ENCODE measurements around the gene INVS.
"Not testable (repeated sequence)": the region's sequence is repeated elsewhere in the genome, so short reads cannot be mapped to it uniquely, and the experiment has no call there.

The INVS gene

DNA sequence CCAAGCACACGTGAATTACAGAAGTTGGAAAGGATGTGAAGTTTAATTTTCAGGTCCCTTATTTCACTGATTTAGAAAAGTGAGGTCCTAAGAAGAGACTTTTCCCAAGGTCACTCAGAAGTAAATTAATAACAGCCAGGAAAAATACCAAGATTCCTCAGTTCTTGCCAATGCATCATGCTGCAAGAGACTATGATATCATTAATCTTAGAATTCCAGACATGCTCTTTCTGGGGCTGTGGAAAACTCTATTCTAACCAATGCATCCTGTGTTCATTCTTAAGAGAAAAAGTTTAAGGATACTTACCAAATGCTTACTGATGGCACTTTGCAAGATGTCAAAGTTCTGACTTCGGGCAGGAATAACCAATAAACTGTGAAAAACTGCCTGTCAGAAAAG lies 210.9 kb downstream of the INVS start:
- TF ChIP-seq POLR2AphosphoS5 (IDR thresholded peaks at IDR 0.05; ENCODE audit: low read depth, low read length), result no peak
- no peak for TF ChIP-seq POU2F2 (IDR thresholded peaks at IDR 0.05; ENCODE audit: low read depth, low read length)
- no peak for TF ChIP-seq TAF1 (IDR thresholded peaks at IDR 0.05; ENCODE audit: low read depth, low read length)
- TF ChIP-seq PAX5 (IDR thresholded peaks at IDR 0.05; ENCODE audit: insufficient read depth, low read length, severe bottlenecking), result no peak
- no peak for TF ChIP-seq POLR2A (IDR thresholded peaks at IDR 0.05; ENCODE audit: low read depth, low read length)

DNA sequence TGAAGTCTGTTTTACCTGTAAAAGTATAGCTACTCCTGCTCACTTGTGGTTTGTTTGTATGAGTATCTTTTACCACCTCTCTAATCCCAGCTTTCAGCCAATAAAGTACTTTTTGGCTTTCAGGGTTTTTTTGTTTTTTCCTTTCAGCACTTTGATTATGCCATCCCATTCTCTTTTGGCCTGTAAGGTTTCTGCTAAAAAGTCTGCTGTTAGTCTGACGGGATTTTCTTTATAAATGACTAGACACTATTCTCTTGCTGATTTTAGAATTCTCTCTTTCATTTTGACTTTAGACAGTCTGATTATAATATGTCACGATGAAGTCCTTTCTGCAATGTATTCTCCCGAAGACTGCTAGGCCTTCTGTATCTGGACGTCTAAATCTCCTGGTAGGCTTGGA lies 216.5 kb downstream of the INVS start:
- FAIRE-seq (no peak), DNase-seq (ENCODE audit: insufficient read length, low spot score) (no peak)
- TF ChIP-seq POLR2A (IDR thresholded peaks at IDR 0.05; ENCODE audit: low read depth, low read length) (no peak), TAF1 (IDR thresholded peaks at IDR 0.05; ENCODE audit: low read depth, low read length) (no peak), POU2F2 (IDR thresholded peaks at IDR 0.05; ENCODE audit: low read depth, low read length) (no peak), SPI1 (IDR thresholded peaks at IDR 0.05; ENCODE audit: low read depth, low read length) (no peak), PAX5 (IDR thresholded peaks at IDR 0.05; ENCODE audit: insufficient read depth, low read length, severe bottlenecking) (no peak), POLR2AphosphoS5 (IDR thresholded peaks at IDR 0.05; ENCODE audit: low read depth, low read length) (no peak)

More for the DNA sequence above, 210.9 kb downstream of the INVS start:
- no peak for FAIRE-seq
- DNase-seq (ENCODE audit: insufficient read length, low spot score), result no peak

DNA sequence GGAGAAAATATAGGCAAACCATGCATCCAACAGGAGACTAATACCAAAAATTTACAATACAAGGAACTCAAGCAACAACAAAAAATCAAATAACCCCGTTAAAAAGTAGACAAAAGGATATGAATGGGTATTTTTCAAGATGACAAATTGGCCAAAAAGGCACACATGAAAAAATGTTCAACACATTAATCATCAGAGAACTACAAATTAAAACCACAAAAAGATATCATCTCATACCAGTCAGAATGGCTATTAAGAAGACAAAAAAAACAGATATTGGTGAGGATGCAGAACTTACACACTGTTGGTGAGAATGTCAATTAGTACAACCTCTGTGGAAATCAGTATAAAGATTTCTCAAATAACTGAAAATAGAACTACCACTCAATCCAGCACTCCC lies 218.7 kb downstream of the INVS start:
- DNase-seq (ENCODE audit: insufficient read length, low spot score) (no peak), FAIRE-seq (peak; percentile 50)

GRCh38 chr9:100322954-100323536 lies 224.0 kb downstream of the INVS start:
- TF ChIP-seq TAF1 (IDR thresholded peaks at IDR 0.05; ENCODE audit: low read depth, low read length) (no peak), POLR2A (IDR thresholded peaks at IDR 0.05; ENCODE audit: low read depth, low read length) (no peak), SPI1 (IDR thresholded peaks at IDR 0.05; ENCODE audit: low read depth, low read length) (no peak), POLR2AphosphoS5 (IDR thresholded peaks at IDR 0.05; ENCODE audit: low read depth, low read length) (no peak), PAX5 (IDR thresholded peaks at IDR 0.05; ENCODE audit: insufficient read depth, low read length, severe bottlenecking) (no peak), POU2F2 (IDR thresholded peaks at IDR 0.05; ENCODE audit: low read depth, low read length) (no peak)
- FAIRE-seq (no peak), DNase-seq (ENCODE audit: insufficient read length, low spot score) (no peak)

More for the DNA sequence above, 218.7 kb downstream of the INVS start:
- TF ChIP-seq POLR2A (IDR thresholded peaks at IDR 0.05; ENCODE audit: low read depth, low read length), result no peak
- TF ChIP-seq PAX5 (IDR thresholded peaks at IDR 0.05; ENCODE audit: insufficient read depth, low read length, severe bottlenecking), result no peak
- TF ChIP-seq TAF1 (IDR thresholded peaks at IDR 0.05; ENCODE audit: low read depth, low read length), result no peak
- no peak for TF ChIP-seq SPI1 (IDR thresholded peaks at IDR 0.05; ENCODE audit: low read depth, low read length)
- no peak for TF ChIP-seq POLR2AphosphoS5 (IDR thresholded peaks at IDR 0.05; ENCODE audit: low read depth, low read length)
- no peak for TF ChIP-seq POU2F2 (IDR thresholded peaks at IDR 0.05; ENCODE audit: low read depth, low read length)

DNA sequence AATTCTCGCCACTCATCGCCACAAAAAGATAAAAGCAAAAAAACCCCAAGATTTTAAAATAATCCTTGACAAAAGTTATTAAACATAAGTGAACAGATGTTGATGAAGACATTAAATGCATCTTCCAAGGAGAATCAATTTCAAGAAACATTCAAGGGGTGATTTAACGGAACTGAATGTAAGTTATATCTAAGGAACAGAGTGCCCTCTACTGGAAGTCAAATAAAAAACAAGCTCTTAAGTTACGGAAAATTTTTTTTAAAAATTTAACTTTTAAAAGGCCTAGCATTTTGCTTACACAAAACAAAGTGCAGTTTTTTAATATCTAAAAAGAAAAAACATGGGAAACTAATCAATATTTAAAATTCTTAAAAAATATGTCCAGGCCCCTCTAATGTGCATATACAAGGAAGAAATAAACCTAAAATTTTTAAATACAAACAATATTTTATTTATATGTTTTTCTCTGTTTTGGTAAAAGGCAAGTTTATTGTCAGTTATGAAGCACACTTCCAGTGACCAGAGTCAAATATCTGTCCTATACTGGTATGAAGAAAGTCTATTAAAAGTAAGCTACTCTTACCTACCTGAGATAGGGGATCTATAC lies 225.7 kb downstream of the INVS start:
- DNase-seq (ENCODE audit: insufficient read length, low spot score) (no peak), FAIRE-seq (no peak)
- no peak for TF ChIP-seq POLR2A (IDR thresholded peaks at IDR 0.05; ENCODE audit: low read depth, low read length)
- TF ChIP-seq TAF1 (IDR thresholded peaks at IDR 0.05; ENCODE audit: low read depth, low read length), result no peak
- no peak for TF ChIP-seq PAX5 (IDR thresholded peaks at IDR 0.05; ENCODE audit: insufficient read depth, low read length, severe bottlenecking)
- TF ChIP-seq POU2F2 (IDR thresholded peaks at IDR 0.05; ENCODE audit: low read depth, low read length), result no peak
- TF ChIP-seq POLR2AphosphoS5 (IDR thresholded peaks at IDR 0.05; ENCODE audit: low read depth, low read length), result no peak
- TF ChIP-seq SPI1 (IDR thresholded peaks at IDR 0.05; ENCODE audit: low read depth, low read length), result no peak

- FAIRE-seq, result not testable (repeated sequence)
Observed at GRCh38 chr9:100338736-100339135, 239.7 kb downstream of the INVS start.

DNA sequence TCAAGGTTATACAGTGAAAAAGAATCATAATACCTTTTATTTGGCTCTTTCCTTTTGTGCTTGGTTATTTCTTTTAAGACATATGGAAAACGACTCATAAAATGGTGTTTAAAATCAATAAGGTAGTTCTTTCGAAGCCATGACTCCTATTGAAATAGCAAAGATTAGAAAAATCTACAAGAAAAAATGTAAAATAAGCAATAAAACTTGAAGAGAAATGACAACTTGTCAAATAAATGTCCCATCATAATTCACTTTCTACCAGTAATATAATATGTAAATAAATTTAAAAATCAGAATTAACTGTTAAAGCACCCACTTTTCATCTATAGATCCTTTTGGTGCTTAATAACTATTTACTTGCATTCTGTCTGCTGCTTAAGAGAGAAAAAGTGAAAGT lies 241.2 kb downstream of the INVS start:
- DNase-seq (ENCODE audit: insufficient read length, low spot score) (no peak), FAIRE-seq (no peak)
- no peak for TF ChIP-seq PAX5 (IDR thresholded peaks at IDR 0.05; ENCODE audit: insufficient read depth, low read length, severe bottlenecking)
- TF ChIP-seq POLR2A (IDR thresholded peaks at IDR 0.05; ENCODE audit: low read depth, low read length), result no peak
- TF ChIP-seq SPI1 (IDR thresholded peaks at IDR 0.05; ENCODE audit: low read depth, low read length), result no peak
- TF ChIP-seq POU2F2 (IDR thresholded peaks at IDR 0.05; ENCODE audit: low read depth, low read length), result no peak
- no peak for TF ChIP-seq POLR2AphosphoS5 (IDR thresholded peaks at IDR 0.05; ENCODE audit: low read depth, low read length)
- no peak for TF ChIP-seq TAF1 (IDR thresholded peaks at IDR 0.05; ENCODE audit: low read depth, low read length)

More at GRCh38 chr9:100338736-100339135, 239.7 kb downstream of the INVS start:
- DNase-seq (ENCODE audit: insufficient read length, low spot score), result not testable (repeated sequence)

DNA sequence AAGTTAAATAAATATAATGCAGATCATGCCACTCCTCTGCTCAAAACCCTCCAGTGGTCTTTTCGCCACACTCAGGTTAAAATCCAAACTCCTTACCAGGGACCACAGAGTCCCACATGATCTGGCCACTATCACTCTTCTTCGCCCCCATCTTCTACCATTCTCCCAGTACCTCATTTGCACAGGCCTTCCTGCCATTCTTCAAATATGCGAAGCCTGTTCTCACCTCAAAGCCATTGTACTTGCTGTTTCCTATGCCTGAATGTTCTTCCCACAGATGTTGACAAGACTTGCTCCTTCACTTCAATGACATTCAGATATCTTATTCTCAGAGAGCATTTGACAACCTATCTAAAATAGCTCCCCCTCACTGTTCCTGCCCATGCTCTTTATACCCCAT lies 242.8 kb downstream of the INVS start:
- DNase-seq (ENCODE audit: insufficient read length, low spot score) (no peak), FAIRE-seq (no peak)
- TF ChIP-seq TAF1 (IDR thresholded peaks at IDR 0.05; ENCODE audit: low read depth, low read length), result no peak
- no peak for TF ChIP-seq POLR2A (IDR thresholded peaks at IDR 0.05; ENCODE audit: low read depth, low read length)
- TF ChIP-seq PAX5 (IDR thresholded peaks at IDR 0.05; ENCODE audit: insufficient read depth, low read length, severe bottlenecking), result no peak
- TF ChIP-seq POU2F2 (IDR thresholded peaks at IDR 0.05; ENCODE audit: low read depth, low read length), result no peak
- TF ChIP-seq POLR2AphosphoS5 (IDR thresholded peaks at IDR 0.05; ENCODE audit: low read depth, low read length), result no peak
- no peak for TF ChIP-seq SPI1 (IDR thresholded peaks at IDR 0.05; ENCODE audit: low read depth, low read length)

DNA sequence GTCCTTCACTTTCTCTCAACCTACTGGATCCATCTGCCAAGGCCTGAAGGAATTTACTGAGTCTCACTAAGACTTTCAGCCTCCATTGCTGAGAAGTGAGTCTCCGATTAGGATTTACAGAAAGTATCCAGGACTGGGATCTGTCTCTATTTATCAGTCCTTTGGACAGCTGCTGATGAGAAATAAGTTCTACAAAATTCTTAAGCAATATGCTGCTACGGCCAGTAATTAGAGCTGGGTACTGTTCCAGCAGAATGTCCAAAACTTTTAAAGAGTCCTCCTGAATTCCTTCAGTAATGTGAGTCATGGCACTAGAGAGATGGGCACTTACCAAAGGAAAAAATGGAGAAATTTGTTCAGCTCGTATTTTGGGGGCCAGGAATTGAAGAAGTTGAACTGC lies 247.8 kb downstream of the INVS start:
- FAIRE-seq, result no peak
- no peak for DNase-seq (ENCODE audit: insufficient read length, low spot score)
- TF ChIP-seq POU2F2 (IDR thresholded peaks at IDR 0.05; ENCODE audit: low read depth, low read length), result no peak
- no peak for TF ChIP-seq POLR2AphosphoS5 (IDR thresholded peaks at IDR 0.05; ENCODE audit: low read depth, low read length)
- TF ChIP-seq POLR2A (IDR thresholded peaks at IDR 0.05; ENCODE audit: low read depth, low read length), result no peak
- no peak for TF ChIP-seq SPI1 (IDR thresholded peaks at IDR 0.05; ENCODE audit: low read depth, low read length)
- TF ChIP-seq PAX5 (IDR thresholded peaks at IDR 0.05; ENCODE audit: insufficient read depth, low read length, severe bottlenecking), result no peak
- no peak for TF ChIP-seq TAF1 (IDR thresholded peaks at IDR 0.05; ENCODE audit: low read depth, low read length)

DNA sequence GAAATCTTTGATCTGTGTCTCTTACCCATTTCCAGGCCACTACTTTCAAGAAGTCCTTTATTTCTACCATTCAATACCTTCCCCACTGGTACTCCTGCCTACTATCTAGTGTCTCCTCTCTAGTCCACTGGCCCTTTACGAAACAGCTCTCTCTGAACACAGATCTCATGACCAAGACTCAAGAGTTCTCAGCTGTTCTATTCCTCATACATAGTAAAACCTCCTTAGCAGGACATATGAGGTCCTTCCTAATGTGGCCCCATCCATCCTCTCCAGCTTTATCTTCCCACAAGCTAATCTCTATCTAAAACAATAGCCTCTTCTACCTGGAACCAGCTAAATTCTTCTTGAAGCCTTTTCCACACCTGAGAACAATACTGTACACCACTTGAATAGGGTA lies 251.1 kb downstream of the INVS start:
- FAIRE-seq (no peak), DNase-seq (ENCODE audit: insufficient read length, low spot score) (no peak)
- TF ChIP-seq POLR2A (IDR thresholded peaks at IDR 0.05; ENCODE audit: low read depth, low read length), result no peak

All from GM12891 (cell line).